NOMO-1 treated with DMSO at 0.1 percent for 48 hours (cell line): ENCODE results near the gene MLIP.
A peak's percentile ranks its signal among the peaks of the same experiment; 100 is the strongest.
"Not testable (repeated sequence)": the region's sequence is repeated elsewhere in the genome, so short reads cannot be mapped to it uniquely, and the experiment has no call there.

Experiments used
- DNase-seq: peaks from one replicate; lab custom pipeline; 2025; ENCODE audit not compliant: unreplicated experiment; lab: John Stamatoyannopoulos, UW

Gene MLIP

DNA sequence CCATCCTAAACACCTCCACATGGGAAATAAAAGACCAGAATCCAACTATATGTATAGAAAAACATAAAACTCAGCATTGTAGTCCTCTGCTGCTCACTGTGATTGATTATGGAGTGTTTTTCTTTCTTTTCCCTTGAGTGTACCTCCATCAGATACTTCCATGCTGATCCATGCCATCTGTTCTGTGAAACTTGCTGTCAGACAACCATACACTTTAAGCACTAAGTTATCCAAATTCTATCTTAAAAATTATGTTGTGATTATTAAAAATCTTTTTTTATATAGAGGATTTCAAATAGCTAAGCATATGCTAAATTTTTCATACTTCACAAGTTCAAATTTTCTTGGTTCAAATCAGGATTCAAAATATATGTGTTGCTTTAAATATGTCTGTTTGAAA lies 105.1 kb downstream of the MLIP start:
- no peak for DNase-seq

DNA sequence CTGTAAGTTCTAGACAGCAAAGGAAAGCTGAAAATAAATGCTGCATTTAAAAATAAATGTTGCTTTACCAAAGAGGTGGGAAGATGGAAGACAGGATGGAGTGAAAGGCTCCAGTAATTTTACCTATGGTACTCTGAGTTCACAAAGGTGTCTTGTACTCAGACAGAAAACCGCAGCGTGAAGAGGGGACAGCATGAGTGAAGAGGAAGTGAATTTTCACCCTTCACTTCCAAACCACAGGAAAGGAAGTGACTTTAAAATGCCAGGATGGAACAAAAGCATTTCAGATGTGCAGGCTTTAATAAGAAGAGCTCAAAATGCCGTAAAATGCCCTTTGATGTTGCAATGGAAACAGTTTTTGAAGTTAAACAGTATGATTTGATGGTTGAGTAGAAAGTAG lies 105.8 kb downstream of the MLIP start:
- DNase-seq: peak; percentile 74

DNA sequence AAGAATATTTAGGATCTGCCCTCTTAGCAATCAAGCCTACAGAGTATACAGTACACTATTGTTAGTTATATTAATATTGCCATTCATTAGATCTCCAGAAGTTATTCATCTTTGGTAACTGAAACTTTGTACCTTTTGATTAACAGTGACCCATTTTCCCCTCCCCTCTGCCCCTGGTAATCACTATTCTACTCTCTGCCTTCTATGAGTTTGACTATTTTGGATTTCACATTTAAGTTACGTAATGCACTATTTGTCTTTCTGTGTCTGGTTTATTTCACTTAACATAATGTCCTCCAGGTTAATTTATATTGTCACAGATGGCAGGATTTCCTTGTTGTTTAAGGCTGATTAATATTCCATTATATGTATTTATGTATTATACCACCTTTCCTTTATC lies 111.0 kb downstream of the MLIP start:
- DNase-seq: no peak

DNA sequence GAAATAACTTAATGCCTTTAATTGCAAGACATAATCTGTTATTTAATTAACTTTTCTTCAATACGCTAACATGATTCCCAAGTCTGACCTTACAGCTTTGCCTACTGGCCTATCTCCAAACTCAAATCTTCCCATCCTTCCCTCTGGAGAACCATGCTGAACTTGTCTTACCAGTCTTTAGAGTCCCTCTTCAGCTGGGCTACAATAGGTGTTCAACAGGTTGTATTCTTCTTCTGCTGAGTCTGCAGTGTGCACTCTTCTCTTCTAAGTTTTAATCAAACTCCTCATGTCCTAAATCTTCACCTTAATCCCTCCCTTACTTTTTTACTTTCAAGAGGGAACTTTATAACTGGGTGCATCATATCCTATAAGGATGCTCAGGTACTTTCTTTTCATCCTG lies 121.5 kb downstream of the MLIP start:
- DNase-seq: no peak

DNA sequence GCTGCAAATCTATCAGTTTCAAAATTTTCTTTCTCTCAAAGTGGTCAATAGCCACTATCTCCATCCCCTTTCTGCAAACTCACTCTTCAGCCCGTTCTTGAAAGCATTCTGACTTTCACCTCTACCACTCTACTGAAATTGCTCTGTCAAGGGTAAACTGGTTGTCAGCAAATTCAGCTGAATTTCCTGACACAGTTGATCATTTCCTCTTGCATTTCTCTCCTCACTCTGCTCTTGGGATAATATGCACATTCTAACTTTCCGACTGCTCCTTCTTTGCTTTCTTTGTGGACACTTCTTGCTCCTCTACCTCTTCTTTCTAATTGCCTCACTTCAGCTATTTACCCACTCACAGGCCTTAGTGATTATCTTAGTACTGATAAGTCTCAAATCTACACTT lies 123.3 kb downstream of the MLIP start:
- DNase-seq: no peak

DNA sequence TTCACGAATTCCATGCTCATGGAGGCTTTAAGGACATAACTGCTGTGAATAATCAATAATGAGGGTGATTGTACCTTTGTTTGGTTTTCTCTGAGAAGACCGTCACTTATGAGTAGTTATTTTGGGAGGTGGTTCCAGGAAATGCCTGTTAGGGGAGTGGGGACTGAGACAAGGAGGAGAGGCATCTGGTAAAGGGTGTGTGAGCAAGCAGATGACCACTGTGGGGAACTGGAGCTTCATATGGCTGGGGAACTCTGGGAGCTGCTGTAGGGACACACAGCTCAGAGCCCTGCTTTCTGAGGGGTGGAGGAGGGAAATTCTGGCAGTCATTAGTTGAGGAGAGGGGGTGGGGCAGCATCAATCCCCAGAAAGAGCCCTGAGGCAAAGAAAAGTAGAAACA lies 125.7 kb downstream of the MLIP start:
- DNase-seq: no peak

DNA sequence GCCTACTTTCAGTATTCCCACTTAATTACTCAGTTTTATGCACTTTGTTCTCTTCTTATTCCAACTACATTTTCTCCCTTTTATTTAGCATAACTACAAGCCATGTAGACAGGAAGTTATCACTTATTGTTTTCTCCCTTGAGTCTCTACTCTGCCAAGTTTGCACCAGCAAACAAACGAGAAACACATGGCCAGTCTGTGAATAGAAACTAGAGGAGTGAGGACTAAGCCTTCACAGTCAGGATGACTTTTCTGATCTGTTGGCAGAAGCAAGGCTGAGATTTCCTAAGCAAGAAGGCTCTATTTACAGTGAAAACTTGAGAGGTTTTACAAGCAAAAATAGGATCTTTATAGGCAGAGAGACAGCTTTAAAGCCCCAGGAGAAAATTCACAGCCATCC lies 127.2 kb downstream of the MLIP start:
- DNase-seq: no peak

DNA sequence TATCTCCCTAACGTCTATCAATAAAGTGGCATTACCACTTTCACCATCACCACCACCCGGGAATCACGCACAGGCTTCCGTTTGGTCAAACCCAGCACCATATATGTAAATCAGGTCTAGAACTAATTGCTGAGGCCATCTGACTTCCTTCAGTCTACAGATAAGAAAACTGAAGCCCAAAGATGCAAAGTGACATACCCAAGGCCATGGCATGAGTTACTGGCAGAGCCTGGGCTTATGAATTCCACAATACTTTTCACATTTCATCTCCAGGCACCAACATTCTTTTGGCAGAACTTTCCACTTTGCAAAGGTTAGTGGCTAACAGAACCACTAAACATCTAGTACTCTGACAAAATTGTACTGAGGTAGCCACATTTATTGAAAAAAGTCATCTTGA lies 132.5 kb downstream of the MLIP start:
- no peak for DNase-seq

DNA sequence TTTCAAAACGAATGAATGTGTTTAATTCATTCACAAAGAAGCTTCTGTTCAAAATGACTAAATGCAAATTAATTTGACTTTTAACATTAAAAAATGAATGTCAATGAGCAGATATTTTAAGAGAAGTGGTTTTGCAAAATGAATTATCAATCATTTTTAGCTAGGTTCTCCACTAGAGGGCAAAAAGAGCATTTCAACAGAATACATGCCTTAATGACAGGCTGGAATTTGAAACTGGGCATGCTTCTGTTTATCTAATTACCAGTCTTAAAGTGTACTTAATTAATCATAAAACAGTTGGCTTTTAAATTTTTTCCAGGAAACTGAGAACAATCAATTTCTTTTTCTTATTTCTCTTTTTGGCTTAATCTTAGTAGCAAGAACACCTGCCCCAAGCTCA lies 133.2 kb downstream of the MLIP start:
- DNase-seq: peak; percentile 14

DNA sequence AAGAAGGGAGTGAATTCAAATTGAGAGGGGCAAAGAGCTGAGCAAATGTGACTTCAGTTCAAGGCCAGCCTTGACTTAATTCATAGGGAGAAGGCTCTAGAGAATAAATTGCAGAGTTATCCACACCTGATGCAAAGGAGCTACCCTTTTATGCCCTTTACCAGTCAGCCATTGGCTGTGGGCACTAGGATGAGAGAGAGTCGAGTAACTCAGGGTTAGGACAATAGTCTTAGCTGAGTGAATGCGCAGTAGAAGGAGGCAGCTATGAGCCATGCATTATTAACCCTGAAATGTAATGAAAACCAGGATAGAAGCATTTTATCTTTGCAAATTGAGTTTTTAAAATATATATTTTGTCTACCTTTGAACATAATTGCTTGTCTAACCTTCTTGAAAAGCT lies 134.0 kb downstream of the MLIP start:
- no peak for DNase-seq

DNA sequence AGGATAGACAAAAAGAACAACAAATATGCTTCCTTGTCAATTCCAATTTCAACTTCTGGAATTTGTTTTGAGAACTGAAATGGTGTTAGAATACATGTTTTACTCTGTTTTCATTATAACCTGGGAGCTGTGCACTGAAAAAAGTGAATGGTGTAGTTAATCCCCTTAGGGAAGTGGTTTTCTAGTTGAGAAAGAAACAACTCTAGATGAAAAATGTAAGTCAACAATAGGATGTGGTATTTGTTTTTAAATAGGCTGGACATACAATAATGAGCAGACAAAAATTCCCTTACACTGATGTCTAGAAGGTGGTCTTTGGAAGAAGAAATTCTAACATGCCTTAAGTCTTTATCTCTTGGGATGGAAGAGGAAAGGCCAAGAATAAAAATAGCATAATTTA lies 137.1 kb downstream of the MLIP start:
- peak; percentile 42 for DNase-seq

DNA sequence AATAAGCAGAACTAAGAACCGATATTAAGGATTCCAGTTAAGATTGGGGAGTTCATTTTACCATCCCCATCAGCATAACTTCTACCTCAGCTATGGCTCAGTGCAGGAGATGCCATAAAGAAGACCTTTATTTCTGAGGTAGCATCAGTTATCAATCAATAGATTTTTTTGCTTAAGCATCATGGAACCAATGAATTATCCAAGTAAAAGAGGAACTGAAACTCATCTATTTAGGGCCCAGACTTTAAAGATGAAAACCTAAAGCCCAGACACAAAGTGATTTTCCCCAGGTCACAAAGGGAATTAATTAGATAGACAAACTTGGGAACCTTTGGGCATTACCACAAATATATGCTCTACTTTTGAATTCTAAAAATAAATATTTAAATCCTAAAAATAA lies 137.8 kb downstream of the MLIP start:
- DNase-seq: peak; percentile 60

DNA sequence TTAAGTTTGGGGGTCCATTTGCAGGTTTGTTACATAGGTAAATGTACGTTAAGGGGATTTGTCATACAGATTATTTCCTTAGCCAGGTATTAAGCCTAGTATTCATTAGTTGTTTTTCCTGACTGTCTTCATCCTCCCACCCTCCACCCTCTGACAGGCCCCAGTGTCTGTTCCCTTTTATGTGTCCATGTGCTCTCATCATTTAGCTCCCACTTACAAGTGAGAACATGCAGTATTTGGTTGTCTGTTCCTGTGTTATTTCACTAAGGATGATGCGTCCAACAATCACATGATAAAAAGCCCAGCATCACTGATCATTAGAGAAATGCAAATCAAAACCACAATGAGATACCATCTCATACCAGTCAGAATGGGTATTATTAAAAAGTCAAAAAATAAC lies 138.6 kb downstream of the MLIP start:
- not testable (repeated sequence) for DNase-seq

DNA sequence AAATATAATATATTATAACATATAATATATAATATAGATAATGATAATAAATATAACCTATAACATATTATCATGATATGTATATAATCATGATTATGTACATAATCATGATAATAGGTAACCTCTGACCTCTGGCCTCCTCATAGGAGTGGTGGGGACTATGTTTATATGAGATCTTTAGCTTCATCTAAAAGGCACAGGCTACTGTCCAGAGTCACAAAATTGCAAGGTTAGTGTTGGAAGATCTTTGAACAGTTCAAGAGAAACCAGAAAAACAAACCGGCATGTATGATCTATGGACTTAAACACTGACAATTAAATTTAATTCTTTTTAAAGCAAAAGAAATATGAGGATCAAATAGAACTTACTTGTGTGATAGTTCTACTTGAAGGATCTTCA lies 141.3 kb downstream of the MLIP start:
- no peak for DNase-seq

DNA sequence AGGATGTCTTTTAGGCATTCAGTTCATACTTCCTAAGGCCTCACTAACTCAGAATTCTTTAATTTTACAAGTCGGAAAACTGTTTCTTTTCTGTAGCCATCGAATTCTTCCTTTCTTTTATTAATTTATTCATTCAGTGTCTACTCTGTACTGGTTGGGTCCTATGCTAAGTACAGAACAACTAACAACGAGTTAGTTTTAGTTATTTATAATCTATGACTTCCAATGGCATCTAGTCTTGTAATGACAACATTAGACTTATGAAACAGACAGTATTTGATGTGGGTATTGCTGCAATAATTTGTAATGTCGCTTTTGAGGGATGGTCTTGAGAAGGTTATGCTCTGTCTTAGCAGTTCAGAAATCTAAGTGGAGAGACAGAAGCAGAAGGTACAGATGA lies 141.7 kb downstream of the MLIP start:
- no peak for DNase-seq

DNA sequence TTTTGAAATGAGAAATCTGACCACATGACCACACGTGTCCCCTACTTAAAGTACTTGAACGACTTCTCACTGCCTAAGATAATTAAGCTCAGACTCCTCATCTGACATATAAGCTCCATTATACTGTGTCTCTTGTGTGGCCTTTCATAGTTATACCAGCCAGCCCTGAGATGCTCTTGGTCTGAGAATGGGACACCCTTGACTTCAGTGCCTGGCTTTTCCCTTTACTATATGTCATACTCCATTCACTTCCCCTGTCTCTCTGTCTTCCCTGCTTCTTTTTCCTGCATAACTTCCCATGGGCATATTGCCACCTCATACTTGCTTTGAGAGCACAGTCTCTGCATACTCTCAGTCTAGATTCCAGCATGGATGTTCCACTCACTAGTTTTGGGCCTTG lies 143.6 kb downstream of the MLIP start:
- DNase-seq: no peak

DNA sequence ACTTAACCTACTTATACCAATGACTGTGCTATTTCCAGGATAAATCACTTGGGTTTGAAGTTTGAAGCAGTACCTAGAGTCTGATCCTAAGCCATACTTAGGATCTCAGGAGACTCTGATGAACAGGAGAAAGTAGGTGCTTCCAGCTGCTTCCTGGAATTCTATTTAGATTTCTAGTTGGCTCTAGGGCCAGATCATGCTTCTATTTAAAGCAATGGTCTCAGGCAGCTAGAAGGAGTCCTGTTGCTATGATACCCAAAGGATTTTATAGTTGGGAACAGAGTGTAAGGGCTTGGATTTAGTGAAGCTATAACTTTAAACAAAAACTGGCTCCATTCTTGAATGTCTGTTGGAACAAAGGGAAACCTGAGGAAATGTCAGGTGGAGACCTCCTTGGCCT lies 144.6 kb downstream of the MLIP start:
- DNase-seq: no peak

DNA sequence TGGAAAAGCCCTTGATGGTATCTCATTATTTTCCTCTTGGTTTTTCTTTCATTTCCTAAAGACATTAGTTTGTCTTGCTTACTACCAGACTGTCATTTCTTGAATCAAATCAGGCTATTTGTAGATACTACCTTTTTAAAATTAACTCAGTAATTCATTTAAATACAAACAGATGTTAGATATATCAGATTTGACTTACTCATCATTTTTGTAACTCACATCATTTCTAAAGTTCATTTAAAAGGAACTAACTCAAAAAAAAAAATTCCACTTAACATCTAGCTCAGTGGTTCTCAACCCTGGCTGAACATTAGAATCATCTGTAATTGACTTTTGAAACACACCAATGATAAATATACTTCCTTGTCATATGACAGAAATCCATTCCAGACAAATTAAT lies 148.8 kb downstream of the MLIP start:
- no peak for DNase-seq

DNA sequence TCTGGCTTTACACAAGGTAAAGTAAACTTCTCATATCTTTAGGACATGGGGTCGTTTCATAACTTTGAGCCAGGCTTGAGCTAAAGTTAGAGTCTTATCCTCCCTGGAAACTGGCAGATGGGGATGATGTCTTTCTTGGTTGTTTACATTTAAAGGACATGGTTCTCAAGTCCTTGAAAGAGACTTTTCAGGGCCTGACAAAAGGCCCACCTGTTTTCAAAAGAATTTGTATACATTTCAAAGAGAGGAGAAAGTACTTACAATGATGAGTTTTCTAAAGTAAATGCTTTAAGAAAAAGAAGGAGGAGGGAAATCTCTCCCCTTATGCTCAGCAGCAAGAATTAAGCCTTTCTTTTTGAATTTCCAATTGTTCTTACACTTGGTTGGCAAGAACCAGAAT lies 151.3 kb downstream of the MLIP start:
- no peak for DNase-seq

DNA sequence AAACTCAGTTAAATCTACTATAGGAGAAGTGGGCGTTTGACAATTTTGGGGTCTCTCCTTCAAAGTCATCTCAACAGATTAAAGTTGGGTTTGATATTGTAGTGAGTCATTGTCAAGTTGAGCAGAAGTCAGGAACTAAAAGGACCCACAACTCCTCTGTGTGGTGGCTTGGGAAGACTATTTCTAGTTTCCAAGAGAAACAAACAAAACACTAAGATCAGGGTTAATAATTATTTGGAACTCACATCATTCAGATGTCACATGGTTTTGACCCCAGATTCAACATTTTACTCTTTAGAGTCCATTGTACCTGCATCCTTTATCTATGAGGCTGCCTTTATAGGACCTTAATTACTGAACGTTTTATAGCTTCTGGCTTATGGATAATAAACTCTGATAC lies 151.7 kb downstream of the MLIP start:
- DNase-seq: no peak

DNA sequence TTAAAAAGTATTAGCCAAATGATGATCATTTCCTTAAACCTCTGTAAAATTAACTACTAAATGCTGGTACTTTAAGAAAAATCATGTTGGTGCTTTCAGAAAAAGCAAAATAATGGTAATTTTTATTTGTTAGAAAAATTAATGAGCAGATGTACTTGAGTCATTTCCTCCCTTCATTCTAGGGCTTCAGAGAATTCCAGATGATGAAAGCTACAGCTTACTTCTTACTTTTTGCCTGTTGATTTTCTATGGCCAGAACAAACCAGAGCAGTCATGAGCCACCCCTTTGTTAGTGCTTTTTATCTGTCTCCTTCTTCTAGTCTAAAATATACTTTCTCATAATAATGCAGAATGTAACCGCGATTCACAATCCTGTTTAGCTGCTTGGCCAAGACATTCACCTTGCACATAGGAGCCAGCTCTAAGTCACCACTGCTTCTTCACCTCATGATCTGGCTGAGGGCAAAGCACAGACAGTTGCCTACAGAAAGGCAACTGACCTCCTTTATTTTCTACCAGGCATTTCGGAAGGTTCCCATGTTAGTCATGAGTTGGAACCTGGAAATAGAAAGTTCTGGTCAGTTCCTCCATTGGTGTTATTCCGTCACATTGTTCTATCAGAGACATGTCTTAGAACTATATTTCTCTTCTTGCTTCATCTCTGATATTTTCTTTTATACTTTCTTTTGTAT lies 153.5 kb downstream of the MLIP start:
- no peak for DNase-seq

DNA sequence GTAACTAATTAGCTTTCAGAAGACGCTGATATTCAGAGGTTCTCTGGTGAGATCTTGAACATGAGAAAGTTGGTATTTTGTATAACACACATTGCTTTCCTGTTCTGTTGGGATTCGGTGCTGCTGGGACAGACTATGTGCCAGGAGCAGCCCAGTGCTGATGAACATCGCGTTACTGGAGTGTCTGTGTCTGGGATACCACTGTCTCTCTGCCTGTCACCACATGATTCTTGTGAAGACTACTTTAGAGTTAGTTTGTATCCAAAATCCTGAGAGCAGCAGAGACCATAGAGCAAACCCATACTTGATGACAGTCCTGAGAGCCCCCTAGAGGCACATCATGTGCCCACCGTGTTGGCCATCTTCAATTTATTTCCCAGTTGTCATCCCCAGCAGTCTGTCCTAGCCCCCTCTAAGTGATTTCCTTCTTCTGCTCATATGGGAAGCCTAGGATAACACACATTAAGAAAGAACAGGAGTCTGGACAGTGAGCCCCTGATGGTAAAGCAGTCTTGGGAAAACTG lies 155.2 kb downstream of the MLIP start:
- DNase-seq: no peak

DNA sequence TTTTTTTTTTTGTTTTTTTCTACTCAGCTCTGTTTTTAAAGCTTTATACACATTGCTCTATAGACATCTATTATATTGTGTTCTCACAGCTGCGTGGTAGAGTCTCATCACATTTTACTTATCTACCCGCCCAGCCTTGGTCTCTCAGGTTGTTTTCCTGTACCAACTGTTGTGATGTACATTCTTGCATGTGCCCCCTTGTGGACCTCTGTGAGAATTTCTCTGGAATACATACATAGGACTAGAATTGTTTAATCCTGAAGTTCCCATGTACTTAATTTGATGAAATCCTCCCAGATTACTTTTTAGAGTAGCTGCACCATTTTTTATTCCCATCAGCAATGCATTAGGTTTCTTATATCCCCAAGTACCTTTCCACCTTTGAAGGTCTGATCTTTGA lies 156.6 kb downstream of the MLIP start:
- no peak for DNase-seq
